ENCODE results near the gene TMEM17.

The TMEM17 gene

DNA sequence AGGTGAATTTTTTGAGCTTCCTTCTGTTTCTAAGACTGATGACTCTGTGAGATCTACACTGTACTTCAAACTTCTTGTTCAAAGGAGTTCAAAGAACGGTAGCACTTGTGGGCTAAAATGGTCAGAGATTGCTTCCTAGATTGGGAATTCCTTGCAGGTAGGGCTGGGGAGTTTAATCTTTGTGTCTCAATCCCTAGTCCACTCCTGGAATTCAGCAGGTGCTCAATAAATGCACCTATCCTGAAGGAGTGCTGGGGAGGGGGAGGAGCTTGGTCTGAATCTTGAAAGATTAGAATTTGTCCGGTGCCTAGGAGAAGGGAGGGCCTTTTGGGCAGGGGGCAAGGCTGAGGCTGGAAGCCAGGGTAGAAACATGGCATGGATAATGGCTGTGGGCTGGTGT lies 34.6 kb downstream of the TMEM17 start:
- DNase-seq: no peak

DNA sequence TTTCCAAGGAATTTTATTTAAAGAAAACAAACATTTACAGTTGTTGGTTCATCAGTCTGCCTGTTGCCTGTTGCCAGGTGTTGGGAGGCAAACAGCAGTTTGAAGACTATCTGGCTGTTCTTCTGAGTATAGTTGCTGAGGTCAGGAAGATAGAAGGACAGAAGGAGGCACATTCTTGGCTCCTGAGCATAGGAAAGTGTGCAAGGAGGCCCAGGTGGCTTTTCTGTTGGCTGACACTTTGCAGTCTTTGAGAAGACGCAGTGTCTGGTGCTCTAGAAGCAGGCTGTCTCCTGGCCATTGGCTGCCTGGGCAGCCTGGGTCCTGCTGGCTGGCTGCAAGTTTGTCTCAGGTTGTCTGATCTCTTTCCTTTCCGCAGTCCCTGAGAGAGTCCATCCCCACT lies 36.4 kb downstream of the TMEM17 start:
- no peak for DNase-seq

DNA sequence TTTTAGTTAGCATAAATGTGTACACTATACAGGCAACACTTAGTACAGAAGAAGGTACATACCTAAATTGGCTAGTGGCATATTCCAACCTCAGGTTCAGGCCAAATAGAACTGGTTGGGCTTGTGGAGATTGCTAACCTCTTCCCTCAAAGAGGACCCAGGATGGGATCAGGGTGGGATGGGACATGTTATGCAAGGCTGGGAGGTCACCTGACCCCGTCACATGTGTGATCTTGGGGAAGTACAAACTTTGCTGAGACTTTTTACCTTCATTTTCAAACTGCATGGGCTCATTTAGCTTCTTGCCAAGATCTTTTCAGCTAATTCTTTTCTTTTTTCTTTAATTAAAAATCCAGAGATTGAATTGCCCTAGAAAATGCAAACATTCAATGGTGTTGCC lies 36.9 kb downstream of the TMEM17 start:
- DNase-seq: no peak

DNA sequence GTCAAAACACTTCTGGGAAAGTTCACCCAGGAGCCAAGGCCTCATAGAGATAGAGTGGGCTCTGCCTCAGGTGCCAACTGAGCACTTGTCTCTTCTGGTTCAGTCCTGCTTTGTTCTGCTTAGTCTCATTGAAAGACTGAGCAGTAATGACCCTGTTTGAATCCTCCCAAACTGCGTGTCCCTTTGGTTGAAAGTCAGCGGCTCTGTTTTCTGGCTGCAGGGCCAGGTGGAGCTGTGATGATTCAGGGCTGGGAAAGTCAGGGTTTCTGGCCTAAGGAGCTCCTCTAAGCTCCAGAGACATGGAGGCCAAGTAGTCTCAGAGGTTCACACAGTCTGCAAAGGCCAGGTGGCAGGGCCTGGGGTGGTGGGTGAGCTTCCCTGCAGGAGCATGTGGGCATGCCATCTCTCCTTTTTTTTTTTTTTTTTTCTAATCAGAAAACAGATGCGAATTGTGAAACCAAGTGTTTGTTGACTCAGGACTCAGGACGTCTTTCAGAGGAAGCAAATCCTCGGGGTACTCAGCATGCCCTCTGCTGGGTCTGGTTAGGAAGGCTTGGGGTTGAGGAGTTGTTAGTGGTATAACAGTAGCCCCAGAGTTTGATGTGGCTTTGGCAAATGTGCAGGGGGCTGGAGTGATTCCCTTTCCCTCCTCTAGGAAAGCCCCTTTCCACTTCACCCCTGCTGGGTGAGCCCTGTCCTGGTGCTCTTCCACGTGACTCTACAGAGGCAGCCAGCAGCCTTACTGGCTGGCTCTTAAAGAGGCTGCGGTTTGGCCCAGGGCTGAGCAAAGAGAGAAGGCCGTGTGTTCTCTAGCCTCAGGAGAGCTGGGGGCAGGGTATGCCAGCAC lies 38.3 kb downstream of the TMEM17 start:
- DNase-seq: no peak

DNA sequence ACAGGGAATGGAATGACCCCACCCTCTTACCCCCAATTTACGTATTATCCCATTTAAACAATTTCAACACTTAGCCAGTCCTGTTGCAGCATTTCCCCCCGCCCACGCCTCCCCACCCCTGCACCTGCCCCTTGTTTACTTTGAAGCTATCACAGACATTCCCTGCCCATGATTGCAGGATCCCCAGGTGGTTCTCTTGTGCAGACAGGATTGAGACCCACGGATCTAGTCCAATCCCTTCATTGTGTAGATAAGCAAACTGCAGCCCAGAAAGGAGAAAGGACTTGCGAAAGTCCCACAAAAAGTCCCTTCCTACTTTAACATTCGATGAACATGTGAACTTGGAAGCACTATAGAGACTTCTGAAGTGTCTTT lies 38.9 kb downstream of the TMEM17 start:
- DNase-seq: no peak

DNA sequence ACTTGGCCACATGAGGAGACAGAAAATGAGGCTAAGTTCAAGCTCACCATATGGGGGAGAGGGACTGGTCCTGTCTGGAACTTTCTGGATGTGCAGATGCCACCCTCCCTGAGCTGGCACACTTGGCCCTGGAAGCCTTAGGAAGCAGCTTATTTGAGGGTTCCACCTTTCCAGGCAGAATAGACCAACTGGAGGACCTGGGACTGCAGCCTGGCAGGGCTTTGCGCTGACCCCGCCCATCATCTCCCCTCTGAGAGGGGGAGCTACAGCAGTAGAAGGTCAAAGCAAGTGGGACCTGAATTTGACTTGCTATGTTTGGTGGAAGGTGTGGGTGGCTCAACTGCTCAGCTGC lies 39.5 kb downstream of the TMEM17 start:
- no peak for DNase-seq

DNA sequence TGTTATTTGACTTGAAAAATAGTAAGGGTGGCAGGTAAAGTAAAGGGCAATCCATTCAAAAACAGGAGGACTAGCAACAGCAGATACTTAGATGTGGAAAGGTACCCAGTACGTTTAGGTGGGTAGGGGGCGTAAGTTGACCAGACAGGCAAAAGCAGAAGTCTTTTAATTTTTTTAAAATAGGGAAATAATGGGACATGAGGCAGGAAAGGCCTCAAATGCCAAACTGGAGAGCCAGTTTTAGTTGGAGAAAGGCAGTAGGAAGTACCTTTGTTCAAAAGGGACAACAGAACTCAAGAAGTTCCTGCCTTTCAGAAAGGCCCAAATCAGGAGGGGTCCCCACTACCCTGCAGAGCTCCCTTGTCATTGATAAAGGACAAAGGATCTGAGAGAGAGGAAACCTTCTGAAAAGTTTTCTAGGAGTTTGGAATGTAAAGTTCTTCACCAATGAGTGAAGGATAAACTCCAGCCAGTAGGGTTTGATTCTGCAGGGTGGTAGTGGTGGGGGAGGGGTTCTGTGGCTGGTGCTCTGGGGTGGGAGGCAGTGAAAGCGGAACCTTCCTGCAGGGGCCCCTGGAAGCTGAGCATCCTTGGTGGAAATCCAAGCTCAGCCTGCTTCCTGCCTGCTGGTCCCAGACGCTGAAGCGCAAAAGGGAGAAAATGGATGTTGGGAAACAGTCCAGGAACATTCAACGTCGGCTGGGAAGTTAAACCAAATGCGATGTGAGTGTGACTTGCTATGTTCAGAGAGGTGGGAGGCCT lies 40.1 kb downstream of the TMEM17 start:
- DNase-seq: no peak

DNA sequence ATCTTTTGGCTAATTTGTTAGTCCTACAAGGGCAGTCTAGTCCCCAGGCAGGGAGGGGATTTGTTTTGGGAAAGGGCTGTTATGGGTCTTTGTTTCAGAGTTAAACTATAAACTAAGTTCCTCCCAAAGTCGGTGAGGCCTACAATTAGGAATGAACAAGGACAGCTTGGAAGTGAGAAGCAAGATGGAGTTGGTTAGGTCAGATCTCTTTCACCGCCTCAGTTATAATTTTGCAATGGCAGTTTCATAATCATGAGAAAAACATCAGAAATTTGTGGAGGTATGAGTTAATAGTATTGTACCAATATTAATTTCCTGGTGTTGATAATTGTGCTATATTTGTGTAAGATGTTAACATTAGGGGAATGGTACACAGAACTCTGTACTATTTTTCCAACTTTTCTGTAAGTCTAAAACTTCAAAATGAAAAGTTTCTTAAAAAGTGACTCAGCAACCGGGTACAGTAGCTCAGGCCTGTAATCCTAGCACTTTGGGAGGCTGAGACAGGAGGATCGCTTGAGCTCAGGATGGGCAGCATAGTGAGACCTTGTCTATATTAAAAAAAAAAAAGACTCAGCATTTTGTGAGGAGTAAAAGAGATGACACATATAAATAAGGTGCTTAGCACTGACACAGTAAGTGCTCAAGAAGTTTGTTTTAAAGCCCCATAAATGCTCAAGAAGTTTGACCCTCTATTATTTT lies 40.8 kb downstream of the TMEM17 start:
- DNase-seq: no peak

DNA sequence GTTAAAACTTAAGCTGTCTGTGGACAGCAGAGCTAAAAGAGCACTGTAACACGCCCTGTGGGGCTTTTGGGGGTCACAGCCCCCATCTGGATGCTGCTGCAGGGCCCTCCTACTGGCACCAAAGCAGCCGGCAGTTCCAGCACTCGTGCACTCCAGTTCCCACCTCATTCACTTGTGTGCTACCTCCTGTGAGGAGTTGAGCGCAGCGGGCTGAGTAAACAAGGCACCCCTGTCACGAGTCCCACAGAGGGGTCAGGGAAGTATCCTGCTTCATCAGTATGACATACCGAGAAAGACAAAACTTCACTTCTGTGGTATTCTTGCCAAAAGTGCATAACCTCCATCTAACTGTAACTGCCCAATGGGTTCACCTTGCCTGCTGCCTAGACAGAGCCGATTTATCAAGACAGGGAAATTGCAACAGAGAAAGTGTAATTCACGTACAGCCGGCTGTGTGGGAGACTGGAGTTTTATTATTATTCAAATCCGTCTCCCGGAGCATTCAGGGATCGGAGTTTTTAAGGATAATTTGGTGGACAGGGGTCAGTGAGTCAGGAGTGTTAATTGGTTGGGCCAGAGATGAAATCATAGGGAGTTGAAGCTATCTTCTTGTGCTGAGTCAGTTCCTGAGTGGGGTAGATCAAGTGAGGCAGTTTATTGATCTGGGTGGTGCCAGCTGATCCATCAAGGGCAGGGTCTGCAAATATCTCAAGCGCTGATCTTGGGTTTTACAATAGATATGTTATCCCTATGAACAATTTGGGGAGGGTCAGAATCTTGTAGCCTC lies 41.6 kb downstream of the TMEM17 start:
- no peak for DNase-seq

DNA sequence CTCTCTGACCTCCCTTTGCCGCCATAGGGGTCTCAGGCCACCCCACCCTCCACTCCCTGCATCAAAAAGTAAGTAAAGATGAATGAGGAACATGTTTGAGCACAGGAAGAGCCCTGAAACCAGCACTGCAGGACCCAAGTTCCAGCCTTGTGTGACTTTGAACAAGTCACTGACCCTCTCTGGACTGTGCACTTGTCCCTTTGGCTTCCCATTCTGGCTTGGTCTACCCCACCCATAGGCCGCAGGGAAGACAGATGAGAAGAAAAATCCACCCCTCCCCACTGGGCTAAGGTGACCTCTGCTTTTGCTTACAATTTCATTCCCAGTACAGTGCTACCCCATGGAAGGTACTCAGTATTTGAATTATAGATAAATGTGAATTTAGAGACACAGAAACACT lies 43.8 kb downstream of the TMEM17 start:
- no peak for DNase-seq

DNA sequence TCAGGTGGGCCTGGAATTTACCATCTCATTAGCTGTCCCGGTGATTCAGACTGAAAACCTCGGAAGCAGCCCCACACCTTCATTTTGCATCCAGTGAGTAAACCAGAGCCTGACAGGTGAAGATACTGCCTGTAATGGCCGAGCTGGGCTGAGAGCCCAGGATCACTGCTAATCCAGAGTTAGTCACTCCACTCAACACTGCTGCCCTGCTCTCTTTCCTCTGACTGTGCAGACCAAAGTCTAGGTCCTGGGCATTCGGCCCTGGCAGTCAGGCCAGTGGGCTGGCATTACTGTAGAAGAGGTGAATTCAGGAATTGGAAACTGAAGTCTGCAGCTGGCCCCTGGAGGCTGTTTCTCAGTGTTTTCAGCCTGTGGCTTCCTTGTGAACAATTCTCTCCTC lies 44.3 kb downstream of the TMEM17 start:
- DNase-seq: no peak

DNA sequence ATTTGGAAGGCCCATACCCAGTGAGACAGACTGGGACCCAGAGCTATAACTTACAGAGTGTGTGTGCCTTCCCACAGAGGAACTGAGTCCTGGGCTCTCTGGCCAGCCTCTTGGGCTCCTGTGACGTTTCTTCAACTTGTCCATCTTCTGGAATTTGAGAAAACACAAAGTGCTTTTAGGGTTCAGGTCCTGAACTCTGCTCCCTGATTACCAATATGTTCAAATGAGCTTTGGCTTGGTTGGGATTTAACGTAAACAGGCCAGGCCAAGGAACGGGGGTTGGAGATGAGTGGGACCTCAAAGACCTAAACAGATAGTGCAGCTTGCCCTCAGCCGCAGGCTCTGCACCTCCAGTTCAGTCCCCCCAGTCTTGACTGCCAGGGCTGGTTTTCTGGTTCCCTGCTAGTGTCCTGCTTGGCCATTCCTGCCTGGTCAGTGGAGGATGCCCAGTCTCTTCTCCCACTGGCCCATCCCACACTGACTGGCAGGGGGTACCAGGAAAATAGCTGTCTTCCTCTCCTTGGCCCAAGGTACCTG lies 44.9 kb downstream of the TMEM17 start:
- DNase-seq: no peak

DNA sequence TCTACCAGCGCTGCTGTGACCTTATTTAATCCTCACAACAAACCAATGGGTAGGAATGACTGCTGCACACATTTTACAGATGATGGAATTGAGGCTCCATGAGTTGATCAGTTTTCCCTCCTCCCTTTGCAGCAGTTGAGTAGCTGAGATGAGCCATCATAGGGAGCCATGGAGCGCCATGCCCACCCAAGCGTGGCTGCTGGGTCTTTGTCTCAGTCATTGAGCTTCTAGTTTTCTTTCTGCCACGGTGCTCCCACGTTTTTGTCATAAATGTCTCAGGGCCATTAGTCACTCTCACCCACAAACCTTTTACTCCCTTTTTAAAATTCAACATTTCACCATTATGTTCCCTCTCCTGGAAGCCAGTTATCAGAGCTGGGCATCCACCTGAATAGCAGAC lies 45.8 kb downstream of the TMEM17 start:
- no peak for DNase-seq

DNA sequence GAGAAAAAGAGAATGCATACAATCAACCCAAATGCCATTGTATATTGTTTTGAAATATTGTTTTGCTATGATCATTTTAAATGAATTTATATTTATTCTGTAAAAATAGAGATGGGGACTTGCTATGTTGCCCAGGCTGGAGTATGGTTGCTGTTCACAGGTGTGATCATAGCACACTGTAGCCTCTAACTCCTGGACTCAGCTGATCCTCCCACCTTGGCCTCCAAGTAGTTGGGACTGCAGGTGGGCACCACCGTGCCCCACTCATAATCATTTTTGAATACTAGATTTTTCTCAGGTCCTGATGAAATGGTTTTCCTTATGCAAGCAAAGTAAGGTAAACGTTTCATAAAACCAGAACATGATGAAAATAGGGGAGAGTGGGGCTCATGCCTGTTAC lies 46.3 kb downstream of the TMEM17 start:
- no peak for DNase-seq

DNA sequence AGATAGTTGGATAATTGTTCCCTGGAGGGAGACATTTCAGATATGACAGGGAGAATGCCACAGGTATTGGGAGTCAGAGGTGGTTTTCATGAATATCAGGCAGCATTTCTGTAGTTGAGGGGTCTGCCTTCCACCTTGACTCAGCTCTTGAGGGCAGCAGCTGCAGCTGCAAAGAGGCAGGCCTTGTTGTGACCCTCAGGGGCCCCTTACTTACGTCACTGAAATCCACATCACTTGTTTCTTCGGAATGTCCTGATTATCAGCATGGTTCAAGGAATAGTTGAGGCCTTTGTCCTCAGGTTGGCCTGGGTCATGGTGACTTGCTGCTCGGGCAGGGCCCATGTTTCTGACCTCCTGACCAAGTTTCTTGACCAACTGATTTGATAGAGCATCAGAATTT lies 46.9 kb downstream of the TMEM17 start:
- DNase-seq: no peak

DNA sequence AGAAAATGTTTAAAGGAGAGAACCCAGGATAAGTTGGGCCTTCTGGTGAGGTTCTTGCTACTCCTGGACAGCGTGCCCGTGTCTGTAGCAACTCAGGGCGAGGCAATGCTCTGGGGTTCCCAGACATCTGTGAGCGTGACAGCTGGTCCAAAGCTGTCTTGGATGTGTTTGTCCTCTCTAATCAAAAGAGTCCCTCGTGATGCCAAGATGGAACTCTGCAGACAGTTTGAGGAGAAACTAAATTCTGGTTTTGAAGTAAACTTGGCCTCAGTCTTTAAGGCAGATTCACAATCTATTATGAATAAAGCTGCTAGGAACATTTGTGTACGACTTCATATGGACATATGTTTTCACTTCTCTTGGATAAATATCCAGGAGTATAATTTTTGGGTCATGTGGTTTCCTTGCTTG lies 47.3 kb downstream of the TMEM17 start:
- DNase-seq: no peak

DNA sequence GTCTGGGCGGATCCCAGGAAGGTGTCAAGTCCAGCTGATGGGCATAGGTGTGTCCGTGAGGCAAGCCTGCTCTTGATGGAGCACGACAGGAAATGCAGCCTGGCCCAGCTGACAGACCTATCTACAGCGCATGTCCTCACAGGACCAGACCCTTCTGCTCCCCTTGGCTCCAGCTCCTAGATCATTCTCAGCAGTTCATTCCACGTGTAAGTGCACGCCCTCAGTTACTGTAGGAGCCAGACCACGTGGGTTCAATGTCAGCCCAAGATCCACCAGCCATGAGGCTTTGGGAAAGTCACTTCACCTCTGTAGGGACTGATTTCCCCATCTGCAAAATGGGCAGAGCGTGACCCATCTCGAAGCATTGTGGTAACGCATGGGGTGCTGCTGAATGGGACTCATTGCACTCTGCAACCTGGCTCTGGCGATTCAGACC lies 47.8 kb downstream of the TMEM17 start:
- no peak for DNase-seq

DNA sequence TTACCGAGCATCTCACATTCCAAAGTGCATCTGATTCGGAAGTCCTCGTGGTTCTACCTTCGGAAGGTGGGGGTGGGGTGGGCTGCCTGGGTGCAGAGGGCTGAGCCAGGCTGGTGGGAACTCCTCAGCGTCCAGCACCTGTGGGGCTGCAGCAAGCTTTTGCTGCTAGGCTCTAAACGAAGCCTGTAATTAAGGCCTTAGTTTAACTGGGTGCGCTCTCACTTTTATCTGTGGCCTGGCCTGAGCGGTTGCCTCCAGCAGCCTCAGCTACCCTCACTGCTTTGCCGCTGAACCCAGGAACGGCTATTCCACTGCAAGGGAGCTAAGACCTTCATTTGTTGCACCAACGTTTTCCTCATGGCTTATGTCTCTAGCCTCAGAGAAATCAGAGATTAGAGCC lies 48.4 kb downstream of the TMEM17 start:
- no peak for DNase-seq

DNA sequence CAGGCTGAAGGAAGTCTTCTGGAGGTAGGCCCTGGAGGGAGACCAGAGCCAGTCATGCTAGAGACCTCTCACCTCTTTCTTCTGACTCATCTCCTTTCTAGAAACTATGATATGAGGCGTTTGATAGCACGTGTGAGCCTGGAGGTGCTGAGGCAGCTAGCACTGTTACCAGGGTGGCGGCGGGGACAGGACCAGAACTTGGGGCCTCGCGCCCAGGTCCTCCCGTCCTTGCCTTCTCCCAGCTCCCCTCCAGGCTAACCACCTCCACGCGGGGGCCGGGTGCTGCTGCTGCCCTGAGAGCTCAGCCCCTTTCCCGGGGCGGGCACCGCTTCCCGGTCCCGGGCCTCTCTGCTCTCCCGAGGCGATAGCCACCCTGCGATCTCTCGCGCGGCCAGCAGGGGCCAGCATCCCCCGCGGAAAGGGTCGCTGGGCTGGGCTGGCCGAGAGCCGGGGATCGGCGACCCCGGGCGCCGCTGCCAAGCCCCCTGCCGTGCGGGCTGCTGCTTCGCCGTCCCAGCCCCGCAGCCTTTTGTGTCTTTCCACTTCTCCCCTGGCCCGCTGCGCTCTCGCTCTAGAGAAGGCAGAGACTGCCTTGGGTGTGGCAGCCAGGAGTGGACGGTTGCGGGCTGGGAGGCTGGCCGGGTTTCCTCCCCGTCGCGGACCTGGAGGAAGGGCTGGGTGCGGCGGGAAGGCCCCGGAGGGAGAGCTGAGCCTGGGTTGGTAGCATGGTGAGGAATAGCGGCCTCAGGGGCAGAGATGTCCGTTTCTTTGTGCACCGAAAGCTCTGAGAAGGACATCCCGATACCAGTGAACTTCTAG lies 49.1 kb downstream of the TMEM17 start:
- DNase-seq: peak; percentile 46

DNA sequence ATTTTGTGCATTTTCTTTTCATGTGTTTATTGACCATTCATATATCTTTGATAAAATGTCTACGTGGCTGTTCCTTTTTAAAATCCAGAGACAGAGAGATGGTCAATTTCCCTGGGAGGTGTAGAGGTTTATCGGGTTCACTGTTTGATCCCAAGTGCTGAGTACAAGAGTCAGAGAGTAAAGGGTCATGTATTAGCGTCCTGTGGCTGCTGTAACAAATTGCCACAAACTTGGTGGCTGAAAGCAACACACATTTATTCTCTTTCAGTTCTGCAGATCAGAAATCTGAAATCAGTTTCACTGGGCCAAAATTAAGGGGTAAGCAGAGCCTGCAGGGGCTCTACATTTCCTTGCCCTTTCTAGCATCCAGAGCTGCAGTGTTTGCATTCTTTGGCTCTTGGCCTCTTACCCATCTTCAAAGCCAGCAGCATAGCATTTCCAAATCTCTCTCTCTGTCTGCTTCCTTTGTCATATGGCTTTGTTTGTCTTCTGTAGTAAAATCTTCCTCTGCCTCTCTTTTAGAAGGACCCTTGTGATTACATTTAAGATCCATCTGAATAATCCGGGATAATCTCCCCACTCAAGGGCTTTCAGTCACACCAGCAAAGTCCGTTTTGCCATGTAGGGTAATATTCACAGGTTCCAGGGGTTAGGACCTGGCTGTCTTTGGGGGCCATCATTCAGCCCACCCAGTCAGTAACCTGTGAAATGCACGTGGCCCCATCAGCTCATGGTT lies 49.9 kb downstream of the TMEM17 start:
- no peak for DNase-seq

DNA sequence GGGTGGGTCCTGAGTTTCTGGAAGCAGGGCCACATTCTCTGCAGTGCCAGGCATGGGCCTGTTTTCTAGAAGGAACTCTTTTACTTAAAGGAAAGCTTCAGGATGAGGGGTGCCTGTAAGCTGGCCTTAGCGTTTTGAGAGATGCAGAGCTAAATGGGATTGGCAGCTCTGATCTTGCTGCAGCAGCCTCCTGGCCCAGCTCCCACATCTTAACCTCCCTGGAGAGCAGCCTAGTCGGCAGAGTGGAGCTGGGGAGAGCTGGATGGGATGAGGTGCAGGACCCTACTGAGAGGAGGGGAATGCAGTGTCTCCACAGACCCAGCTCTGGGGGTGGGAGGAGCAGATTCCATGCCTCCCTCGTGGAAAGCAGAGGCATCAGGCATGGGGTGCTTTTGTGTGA lies 52.0 kb downstream of the TMEM17 start:
- DNase-seq: no peak
